Suprapubic skin (tissue), 4 donors: ENCODE data around the gene BHMT2. TPM values are rescaled to one million over a fixed set of nuclear protein-coding genes. Genes with fewer than 3 reads are reported as not detected.

ENCODE experiments used
- DNase-seq, 2 donors: peaks; one replicate each; pipeline ENCODE4 v3.0.0-alpha.2; 2019; ENCODE audit warnings: low spot score in 2 of 2
- H3K27ac ChIP-seq: fragments of 200-600 bp; sonication (generic); one replicate; pipeline ENCODE4 v1.5.1; 2019
- H3K27me3 ChIP-seq: fragments of 200-600 bp; sonication (generic); one replicate; pipeline ENCODE4 v1.5.1; 2019
- H3K36me3 ChIP-seq: fragments of 200-600 bp; sonication (generic); one replicate; pipeline ENCODE4 v1.5.1; 2019
- H3K4me1 ChIP-seq: fragments of 200-600 bp; sonication (generic); one replicate; pipeline ENCODE4 v1.5.1; 2019
- H3K4me3 ChIP-seq: fragments of 200-600 bp; sonication (generic); one replicate; pipeline ENCODE4 v1.5.1; 2019; ENCODE audit warnings: mild to moderate bottlenecking
- H3K9me3 ChIP-seq: fragments of 200-600 bp; sonication (generic); one replicate; pipeline ENCODE4 v1.5.1; 2019
- EP300 ChIP-seq: sonication (generic); formaldehyde crosslinking; IDR thresholded peaks from one replicate; pipeline ENCODE4 v1.6.1; 2017; ENCODE audit warnings: antibody characterized with exemption
- POLR2A ChIP-seq, 2 donors: fragments of 450-650 bp; IDR thresholded peaks; one replicate each; pipeline ENCODE4 v1.6.1; 2017; ENCODE audit warnings: antibody characterized with exemption in 2 of 2, mild to moderate bottlenecking in 2 of 2, moderate library complexity in 2 of 2
- POLR2AphosphoS5 ChIP-seq, 3 donors: sonication (generic); formaldehyde crosslinking; IDR thresholded peaks; one replicate each; pipeline ENCODE4 v1.6.1; 2017; ENCODE audit warnings: antibody characterized with exemption in 3 of 3
- WGBS: methylation state at CpG from one replicate; pipeline ENCODE4 v1.1.5; 2018; 5-methylcytosine and 5-hydroxymethylcytosine counted together
- total RNA-seq, 4 donors: library from RNA; depleted of rRNA; stranded (reverse); fragments of >200 nt; gene quantifications; one replicate each; pipeline ENCODE4 v1.1.0, GENCODE V29; 2016
- TF ChIP-seq, protein P1 (sequence below), 2 donors: fragments of 200-600 bp in 1 of 2; fragments of 450-650 bp in 1 of 2; sonication (generic) in 1 of 2; IDR thresholded peaks; one replicate each; pipeline ENCODE4 v1.5.1; 2016 to 2019; ENCODE audit warnings: antibody characterized with exemption in 2 of 2, mild to moderate bottlenecking in 1 of 2, moderate library complexity in 1 of 2

Gene BHMT2
- total RNA-seq, 4 donors from 2014 or later: 0.30 to 7.5 (median 1.4) TPM

GRCh38 chr5:79048437-79048836 is 21.1 kb upstream of the BHMT2 start:
- Histone ChIP-seq H3K4me1 (no peaks in the 10 kb centered on the region), H3K9me3 (no peaks in the 10 kb centered on the region), H3K27me3 (no peaks in the 10 kb centered on the region), H3K36me3 (no peaks in the 10 kb centered on the region), H3K27ac (no peak overlapping the region), H3K4me3 (no peak overlapping the region)
- DNase-seq: no peak
- TF ChIP-seq EP300: no peak
- no peak for TF ChIP-seq POLR2AphosphoS5 (IDR thresholded peaks at IDR 0.05)
- TF ChIP-seq POLR2A (IDR thresholded peaks at IDR 0.05): no peak
- TF ChIP-seq, protein P1, sequence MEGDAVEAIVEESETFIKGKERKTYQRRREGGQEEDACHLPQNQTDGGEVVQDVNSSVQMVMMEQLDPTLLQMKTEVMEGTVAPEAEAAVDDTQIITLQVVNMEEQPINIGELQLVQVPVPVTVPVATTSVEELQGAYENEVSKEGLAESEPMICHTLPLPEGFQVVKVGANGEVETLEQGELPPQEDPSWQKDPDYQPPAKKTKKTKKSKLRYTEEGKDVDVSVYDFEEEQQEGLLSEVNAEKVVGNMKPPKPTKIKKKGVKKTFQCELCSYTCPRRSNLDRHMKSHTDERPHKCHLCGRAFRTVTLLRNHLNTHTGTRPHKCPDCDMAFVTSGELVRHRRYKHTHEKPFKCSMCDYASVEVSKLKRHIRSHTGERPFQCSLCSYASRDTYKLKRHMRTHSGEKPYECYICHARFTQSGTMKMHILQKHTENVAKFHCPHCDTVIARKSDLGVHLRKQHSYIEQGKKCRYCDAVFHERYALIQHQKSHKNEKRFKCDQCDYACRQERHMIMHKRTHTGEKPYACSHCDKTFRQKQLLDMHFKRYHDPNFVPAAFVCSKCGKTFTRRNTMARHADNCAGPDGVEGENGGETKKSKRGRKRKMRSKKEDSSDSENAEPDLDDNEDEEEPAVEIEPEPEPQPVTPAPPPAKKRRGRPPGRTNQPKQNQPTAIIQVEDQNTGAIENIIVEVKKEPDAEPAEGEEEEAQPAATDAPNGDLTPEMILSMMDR (IDR thresholded peaks at IDR 0.05): no peak

- Histone ChIP-seq H3K27me3 (no peaks in the 10 kb centered on the region), H3K4me3 (no peak overlapping the region), H3K4me1 (no peaks in the 10 kb centered on the region), H3K27ac (no peak overlapping the region), H3K9me3 (no peaks in the 10 kb centered on the region), H3K36me3 (no peaks in the 10 kb centered on the region)
- no peak for DNase-seq
- TF ChIP-seq EP300 (no peak), POLR2A (IDR thresholded peaks at IDR 0.05) (no peak), POLR2AphosphoS5 (IDR thresholded peaks at IDR 0.05) (no peak)
- TF ChIP-seq, protein P1 (IDR thresholded peaks at IDR 0.05): no peak
- 64% methylated on average over 3 of the region's 3 CpGs for WGBS
Observed at GRCh38 chr5:79050498-79050897, 19.1 kb upstream of the BHMT2 start.

DNA sequence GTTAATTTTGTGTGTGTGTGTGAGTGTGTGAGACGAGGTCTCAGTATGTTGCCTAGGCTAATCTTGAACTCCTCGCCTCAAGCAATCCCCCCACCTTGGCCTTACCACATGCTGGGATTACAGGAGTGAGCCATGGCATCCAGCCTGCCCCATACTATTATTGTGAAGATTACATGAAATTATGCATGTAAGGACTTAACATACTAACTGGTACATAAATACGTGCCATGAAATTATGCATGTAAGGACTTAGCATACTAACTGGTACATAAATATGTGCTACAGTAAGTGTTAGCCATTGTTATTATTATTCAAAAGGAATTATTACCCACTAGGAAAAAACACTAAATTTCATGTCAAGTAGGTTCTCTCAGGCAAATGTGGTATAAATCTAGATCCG is 16.2 kb upstream of the BHMT2 start:
- TF ChIP-seq POLR2AphosphoS5 (IDR thresholded peaks at IDR 0.05): no peak
- TF ChIP-seq, protein P1 (IDR thresholded peaks at IDR 0.05): no peak
- no peak for TF ChIP-seq EP300
- no peak for TF ChIP-seq POLR2A (IDR thresholded peaks at IDR 0.05)
- DNase-seq: no peak
- no peak overlapping the region for H3K27ac ChIP-seq
- no peaks in the 10 kb centered on the region for H3K9me3 ChIP-seq
- no peaks in the 10 kb centered on the region for H3K36me3 ChIP-seq
- no peak overlapping the region for H3K4me3 ChIP-seq
- 96% methylated on average over 4 of the region's 4 CpGs for WGBS
- H3K4me1 ChIP-seq: no peaks in the 10 kb centered on the region
- H3K27me3 ChIP-seq: no peaks in the 10 kb centered on the region

DNA sequence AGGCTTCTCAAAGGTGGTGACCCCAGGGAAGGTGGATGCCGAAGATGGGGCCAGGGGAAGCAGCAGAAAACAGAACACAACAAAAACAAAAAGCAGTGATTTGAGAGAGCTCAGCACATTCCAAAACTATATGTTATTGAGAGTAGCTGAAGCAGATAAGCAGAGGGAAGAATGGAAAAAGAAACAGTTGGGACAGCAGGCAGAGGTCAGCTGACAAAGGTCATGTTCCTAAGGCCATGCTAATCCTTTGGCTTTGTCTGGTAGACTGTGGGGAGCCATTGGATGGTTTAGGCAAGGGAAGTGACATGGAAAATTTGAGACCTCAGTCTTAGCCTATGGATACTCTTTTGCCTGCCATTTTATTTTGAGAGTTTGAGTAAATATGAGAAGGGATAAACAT is 14.6 kb upstream of the BHMT2 start:
- TF ChIP-seq POLR2A (IDR thresholded peaks at IDR 0.05) (no peak), POLR2AphosphoS5 (IDR thresholded peaks at IDR 0.05) (no peak)
- TF ChIP-seq, protein P1 (IDR thresholded peaks at IDR 0.05): no peak
- Histone ChIP-seq H3K27ac (no peak overlapping the region), H3K36me3 (no peaks in the 10 kb centered on the region), H3K4me3 (no peak overlapping the region), H3K9me3 (no peaks in the 10 kb centered on the region), H3K4me1 (no peaks in the 10 kb centered on the region), H3K27me3 (no peaks in the 10 kb centered on the region)
- 91% methylated on average over 1 of the region's 1 CpG for WGBS
- DNase-seq: no peak

DNA sequence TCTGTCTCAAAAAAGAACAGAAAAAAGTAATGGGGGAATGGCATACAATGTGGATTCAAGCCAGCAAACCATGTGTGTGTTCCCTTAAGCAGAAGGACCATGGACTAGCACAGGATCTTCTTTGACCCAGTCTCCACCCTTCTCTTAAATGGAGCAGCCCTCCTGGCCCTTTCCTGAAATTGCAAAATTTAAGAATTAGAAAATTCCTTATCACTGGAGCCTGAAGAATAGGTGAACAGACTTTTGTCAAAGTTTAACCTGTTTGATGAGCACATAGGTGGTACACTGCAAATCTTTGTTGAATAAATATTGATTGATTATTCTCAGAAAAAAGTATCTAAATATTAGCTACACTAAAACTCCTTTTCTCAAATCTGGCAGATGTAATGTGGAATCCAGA is 12.7 kb upstream of the BHMT2 start:
- Histone ChIP-seq H3K9me3 (no peaks in the 10 kb centered on the region), H3K4me3 (no peak overlapping the region), H3K36me3 (no peaks in the 10 kb centered on the region), H3K27ac (no peak overlapping the region), H3K4me1 (no peaks in the 10 kb centered on the region), H3K27me3 (no peaks in the 10 kb centered on the region)
- TF ChIP-seq, protein P1 (IDR thresholded peaks at IDR 0.05): no peak
- TF ChIP-seq EP300 (no peak), POLR2A (IDR thresholded peaks at IDR 0.05) (no peak), POLR2AphosphoS5 (IDR thresholded peaks at IDR 0.05) (no peak)
- DNase-seq: no peak
